GM15510 (cell line): ENCODE results near the gene UBXN11.
A peak's percentile ranks its signal among the peaks of the same experiment; 100 is the strongest.

ENCODE experiments used
- POLR2A ChIP-seq: IDR thresholded peaks from 3 replicates; pipeline ENCODE4 v1.6.1; 2011; ENCODE audit warnings: borderline replicate concordance; ENCODE audit not compliant: insufficient read length; ENCODE audit errors: extremely low read depth

Gene UBXN11

DNA sequence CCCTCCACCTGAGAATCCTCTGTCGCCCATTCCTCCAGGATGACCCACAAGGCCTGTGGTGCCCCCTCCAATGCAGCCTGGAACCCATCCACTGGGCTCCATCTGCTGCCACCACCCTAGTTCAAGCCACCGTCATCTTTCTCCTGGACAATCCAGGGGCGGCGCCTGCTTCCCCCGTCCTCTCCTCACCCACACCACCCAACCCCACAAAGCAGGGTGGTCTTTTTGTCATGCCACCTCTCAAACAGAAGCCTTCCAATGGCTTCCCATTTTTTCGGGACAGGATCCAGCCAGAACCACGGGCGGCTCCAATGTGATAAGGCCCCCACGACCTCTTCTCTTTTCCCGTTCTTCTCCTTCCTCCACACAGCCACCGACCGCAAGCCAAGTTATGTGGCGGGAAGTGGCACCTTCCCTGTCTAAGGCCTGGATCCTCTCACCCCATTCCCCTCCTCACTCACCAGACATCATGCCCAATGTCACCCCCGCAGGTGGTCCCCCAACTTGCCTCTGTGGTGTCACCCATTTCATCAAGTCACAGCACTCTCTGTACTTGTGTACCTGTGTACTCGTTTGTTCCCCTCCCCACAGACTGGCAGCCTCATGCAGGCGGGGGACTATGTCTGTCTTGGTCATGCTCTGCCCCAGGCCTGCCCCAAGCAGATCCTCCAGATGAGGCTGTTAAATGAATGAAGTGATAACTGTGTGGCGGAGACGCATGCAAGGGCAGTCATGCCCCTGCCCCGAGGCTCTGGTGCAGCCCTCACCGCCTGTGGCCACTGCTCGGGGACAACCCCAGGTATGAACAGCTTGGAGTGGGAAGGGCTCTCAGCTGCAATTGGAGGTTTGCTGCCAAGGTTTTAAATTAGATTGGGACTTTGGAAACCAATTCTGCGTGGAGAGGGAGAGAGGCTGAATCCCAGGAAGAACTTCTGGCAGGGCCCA, 11.0 kb downstream of the UBXN11 start:
- no peak for TF ChIP-seq POLR2A

DNA sequence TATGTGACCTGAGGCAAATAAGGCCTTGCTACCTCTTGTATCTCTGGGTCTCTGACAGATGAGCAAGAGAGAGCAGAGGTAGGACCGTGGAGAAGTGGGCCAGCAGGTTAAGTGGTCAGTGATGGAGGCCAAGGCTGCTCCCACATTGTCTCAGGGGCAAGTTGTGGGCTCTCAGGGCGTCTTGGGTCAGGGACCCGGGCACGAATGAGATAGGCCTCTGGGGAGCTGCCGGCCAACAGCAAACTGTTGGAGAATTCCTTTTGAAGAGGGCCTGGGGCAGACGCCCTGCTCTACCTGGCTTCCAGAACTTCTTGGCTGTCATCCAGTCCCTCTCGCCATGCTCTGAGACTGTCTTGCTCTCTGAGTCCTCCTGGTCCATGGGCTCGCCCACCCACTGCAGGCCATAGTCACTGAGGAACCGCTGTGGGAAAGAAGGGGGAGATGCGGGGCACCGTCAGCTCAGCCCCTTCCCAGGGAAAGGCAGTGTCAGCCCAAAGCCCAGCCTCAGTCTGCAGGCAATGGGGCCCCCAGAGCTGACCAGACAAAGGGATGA, 12.4 kb downstream of the UBXN11 start:
- no peak for TF ChIP-seq POLR2A

DNA sequence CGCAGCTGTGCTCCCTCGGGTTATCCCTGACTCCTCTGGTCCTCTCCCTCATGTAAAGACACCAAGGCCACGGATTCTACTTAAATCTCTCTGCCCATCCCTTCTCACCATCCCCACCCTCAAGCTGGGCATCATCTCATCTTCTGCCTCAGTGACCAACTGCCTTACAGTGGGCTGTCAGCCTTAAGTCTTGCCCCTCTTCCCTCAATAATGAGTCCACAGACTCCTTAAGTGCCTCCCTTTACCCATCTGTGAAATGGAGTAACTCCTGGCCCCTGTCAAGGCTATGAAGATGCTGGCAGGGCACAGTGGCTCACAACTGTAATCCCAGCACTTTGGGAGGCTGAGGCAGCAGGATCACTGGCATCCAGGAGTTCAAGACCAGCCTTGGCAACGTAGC, 14.5 kb downstream of the UBXN11 start:
- no peak for TF ChIP-seq POLR2A

DNA sequence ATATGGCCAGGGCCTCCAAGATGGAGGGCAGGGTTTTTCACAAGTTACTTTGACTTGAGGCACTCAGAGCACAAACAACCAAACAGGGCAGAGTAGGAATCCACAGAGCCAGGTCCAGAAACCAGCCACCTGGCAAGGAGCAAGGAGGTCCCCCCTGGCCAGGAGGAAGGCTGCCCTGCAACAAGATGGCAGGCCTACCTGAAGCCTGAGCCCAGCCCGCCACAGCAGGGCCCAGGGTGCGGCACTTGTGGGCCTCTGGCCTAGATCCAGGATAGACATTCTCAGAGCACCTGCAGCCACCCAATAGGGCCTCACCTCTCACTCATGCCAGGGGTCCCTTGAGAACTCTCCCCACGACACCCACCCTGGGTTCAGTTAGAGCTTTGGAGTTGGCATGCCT, 15.0 kb downstream of the UBXN11 start:
- no peak for TF ChIP-seq POLR2A

DNA sequence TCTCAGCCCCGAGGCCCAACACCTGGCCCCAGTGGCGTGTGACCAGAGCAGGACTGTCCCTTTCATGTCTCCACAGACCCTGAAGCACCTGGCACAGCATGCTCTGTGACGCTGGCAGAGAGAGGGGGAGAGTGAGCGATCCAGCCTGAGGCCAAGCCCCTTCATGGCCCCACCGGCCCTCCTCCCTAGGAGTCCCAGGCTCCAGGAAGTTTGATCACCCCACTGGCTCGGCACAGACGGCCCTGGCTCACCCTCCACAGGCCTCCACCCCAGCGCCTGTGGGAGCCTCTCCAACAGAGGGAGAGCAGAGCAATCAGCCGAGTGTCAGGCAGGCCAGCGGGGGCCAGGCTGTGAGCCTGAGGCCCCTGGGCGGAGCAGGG, 15.6 kb downstream of the UBXN11 start:
- no peak for TF ChIP-seq POLR2A

DNA sequence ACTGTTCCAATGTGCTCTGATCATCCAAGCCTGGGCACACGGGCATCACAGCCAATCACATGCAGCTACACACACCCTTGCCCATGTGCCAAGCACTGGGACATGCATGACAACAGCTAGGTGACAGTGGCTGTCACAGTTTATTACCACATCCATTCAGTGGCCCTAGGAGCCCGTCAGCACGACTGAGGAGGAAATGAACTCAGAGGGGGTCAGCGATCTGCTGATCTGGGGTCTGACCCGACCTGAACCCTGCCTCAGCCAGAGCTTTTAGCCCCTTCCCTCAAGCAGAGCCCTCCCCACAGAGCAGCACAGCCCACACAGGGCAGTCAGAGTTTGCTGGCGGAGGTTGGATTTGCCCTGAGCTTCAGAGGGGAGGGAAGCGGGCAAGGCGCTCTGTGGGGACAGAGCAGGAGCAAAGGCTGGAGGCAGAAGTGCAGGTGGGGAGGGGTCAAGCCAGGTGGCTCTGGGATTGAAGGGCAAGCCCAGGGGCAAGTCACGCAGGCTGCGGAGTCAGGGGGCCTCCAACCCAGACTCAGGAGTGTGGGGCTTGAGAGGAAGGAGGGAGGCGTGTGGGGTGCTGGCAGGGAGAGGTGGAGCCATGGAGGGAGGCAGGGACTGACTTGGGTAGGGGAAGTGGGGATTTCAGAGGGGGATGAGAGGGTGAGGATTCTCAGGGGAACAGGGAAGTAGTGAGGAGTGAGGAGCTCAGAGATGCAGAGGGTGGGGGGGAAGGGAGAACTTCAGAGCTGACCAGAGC, 16.1 kb downstream of the UBXN11 start:
- no peak for TF ChIP-seq POLR2A

DNA sequence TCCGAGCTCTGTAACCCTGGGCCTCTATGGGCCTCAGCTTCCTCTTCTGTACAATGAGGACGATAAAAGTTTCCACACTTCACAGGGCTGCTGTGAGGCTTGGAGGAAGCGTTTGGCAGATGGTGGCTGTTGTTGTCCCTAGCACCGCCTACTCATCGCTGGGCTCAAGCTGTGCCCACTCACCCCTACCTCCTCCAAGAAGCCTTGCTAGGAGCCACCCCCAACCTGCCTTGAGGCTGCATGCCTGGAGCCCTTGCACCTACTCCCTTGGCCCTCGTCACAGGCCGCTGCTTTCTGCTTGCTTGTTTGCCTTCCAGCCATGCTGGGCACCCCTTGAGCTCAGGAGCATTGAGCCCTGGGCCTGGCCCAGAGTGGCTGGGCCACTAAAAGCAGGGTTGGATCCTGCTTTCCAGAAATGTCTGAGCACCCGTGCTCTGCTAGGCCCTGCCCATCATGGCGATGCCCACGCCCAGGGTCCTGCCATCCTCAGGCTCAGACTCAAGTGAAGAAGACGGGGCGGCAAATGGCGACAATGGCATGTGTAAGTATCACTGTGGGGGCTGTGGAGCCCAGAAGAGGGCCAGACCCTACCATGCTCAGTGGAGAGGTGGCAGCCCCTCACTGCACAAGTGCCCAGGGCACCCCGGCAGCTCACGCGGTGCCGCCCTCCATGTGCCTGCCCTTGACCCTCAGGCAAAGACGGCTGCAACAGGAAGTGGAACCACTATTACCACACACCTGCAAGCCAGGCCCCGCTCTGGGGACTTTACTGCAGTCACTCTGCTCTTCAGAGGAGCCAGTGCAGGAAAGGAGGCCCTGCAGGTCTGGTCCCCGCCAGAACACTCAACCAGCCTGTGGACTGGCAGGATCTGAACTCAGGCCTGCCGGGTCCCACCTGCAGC, 17.0 kb downstream of the UBXN11 start:
- peak; percentile 59 for TF ChIP-seq POLR2A

DNA sequence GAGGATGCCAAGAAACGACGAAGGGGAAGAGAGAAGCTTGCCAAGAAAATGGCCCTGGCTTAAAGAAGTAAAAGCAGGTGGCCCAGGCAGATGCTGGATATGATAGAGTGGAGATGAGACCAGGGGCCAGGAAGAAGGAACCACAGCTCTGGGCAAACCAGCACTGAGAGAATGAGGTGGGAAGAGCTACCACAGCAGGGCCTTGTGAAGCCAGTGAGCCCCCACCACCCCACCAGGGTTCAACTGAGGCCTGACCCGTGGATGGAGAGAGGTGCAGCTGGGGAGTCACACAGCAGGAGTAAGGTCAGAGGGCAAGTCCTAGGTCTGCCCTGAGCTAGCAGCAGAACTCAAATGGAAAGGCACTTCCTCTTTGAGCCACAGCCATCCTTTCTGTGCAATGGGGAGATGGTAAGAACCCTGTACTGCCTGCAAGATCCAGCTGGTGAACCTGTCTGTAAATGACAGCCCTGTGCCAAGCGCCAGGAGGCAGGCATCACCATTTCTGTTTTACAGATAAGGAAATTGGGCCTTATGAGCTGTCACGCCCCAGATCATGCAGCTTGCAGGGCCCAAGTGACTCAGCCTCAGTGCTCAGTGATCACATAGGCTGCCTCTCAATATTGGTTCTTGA, 18.0 kb downstream of the UBXN11 start:
- no peak for TF ChIP-seq POLR2A

DNA sequence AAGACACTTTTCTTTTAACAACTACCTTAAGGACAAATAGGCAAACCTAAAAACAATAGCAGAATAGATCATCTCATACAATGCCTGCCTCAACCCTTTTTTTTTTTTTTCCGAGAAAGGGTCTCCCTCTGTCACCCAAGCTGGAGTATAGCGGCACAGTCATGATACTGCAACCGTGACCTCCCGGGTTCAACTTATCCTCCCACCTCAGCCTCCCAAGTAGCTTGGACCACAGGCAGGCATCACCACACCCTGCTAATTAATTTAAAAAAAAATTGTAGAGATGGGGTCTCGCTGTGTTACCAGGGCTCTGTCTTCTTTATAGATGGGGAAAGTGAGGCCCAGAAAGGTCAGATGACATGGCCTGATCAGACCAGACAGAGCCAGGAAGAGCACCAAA, 18.6 kb downstream of the UBXN11 start:
- TF ChIP-seq POLR2A, result no peak

DNA sequence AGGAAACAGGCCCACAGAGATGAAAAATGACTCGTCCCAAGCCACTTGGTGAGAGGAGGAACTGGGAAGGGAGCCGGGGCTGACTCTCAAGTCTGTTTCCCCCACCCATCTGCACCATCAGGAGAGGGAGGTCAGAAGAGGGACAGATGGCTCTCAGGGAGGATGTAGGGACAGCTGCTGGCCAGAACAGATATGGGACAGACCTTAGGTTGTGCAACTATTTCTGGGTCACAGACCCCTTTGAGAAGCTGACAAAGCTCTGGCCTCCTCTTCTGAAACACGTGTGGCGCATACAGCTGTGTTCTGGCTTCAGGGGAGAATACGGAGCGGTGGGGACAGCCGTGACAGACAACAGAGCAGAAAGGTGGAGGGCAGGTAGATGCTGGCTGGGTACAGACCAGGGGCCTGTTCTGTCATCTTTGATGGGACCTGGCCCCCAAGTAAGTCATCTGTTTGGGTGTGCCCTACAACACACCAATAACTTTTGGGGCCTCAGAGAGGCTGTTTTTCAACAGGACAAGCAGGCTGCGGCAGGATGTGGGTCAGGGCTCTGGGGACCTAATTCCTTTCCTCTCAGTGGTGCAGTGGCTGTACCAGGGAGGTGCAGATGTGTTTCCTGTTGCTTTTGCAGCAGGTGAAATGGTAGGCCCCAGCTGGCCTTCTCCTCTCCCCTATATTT, 19.3 kb downstream of the UBXN11 start:
- TF ChIP-seq POLR2A, result peak; percentile 43

DNA sequence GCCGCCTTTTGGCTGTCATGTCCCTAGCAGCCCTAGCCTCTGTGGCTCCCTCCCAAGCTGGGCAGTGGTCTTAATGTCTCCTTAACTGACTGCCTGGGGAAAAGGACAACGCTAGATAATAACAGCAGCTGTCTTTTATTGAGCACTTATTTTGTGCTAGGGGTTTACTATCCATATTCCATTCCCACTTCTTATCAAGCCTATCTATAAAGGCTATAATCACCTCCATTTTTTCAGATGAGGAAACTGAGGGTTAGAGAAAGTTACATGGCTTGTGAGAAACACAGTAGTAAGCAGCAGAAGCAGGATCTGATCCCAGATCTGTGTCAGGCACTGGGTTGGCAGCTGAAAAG, 20.4 kb downstream of the UBXN11 start:
- no peak for TF ChIP-seq POLR2A

DNA sequence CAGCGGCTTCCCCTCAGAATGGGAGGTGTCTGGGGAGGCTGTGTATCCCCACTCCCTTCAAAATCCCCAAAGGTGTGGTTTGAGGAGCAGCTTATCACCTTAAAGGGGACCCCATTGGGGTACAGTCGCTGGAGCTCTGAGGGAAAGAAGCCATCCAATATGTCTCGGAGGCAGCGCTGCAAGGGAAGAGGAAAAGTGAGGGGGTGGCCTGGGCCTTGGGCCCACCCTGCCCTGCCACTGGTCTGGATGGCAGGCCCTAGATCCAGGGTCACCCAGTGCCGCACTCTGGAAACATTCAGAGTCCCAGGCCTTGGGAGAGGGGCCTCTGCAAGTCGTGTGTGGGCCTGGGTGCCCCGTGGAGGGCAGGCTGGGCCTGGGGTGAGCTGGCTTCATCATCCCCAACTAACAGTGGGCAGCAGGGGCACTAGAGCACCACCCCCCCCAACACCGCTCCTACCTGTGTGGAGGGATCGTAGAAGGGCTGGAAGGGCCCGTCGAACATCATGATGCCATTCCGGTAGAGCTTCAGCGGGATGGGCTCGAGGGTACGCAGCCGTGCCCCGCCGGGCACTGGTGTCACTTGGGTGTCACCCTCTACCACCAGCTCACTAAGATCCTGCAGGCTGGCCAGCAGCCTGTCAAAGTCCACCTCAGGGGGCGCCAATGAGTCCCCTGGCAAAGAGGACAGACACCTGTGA, 20.9 kb downstream of the UBXN11 start:
- TF ChIP-seq POLR2A, result no peak
